Activated CD4-positive, alpha-beta T cell treated with anti-CD3 and anti-CD28 coated beads, Interleukin-2, amount 10 ng/mL, durations not matched to agents 7 days and 5 days (primary cell): Measurements from ENCODE around the gene SLC45A3. TPM values are rescaled to one million over a fixed set of nuclear protein-coding genes. Genes with fewer than 3 reads are reported as not detected.
A peak's percentile ranks its signal among the peaks of the same experiment; 100 is the strongest.

Source experiments
- CTCF ChIA-PET: fragments of 350-600 bp; sonication (Branson Sonifier 250); formaldehyde crosslinking; loops from one replicate; lab custom pipeline; 2021; ENCODE audit warnings: antibody characterized with exemption; lab: Charles Lee
- POLR2A ChIA-PET: fragments of 350-600 bp; sonication (Branson Sonifier 250); formaldehyde crosslinking; loops from one replicate; lab custom pipeline; 2021; ENCODE audit warnings: antibody characterized with exemption; lab: Charles Lee
- DNase-seq: peaks from one replicate; pipeline ENCODE4 v3.0.0-alpha.2; 2020
- H3K27ac Mint-ChIP-seq: one replicate; pipeline ENCODE4 v1.8.0; 2021; ENCODE audit warnings: mild to moderate bottlenecking, moderate library complexity, mixed read lengths
- H3K27me3 Mint-ChIP-seq: one replicate; pipeline ENCODE4 v1.8.0; 2021; ENCODE audit warnings: mixed read lengths
- H3K36me3 Mint-ChIP-seq: one replicate; pipeline ENCODE4 v1.8.0; 2021; ENCODE audit warnings: low read depth, mixed read lengths
- H3K4me1 Mint-ChIP-seq: one replicate; pipeline ENCODE4 v1.8.0; 2021; ENCODE audit warnings: mixed read lengths
- H3K4me3 Mint-ChIP-seq: one replicate; pipeline ENCODE4 v1.8.0; 2021; ENCODE audit warnings: mild to moderate bottlenecking, moderate library complexity, mixed read lengths
- H3K9me3 Mint-ChIP-seq: one replicate; pipeline ENCODE4 v1.8.0; 2021; ENCODE audit warnings: mixed read lengths
- total RNA-seq, 2 experiments: library from RNA; stranded (reverse); gene quantifications; one replicate each; pipeline ENCODE4 v1.2.3, GENCODE V29; 2021

The SLC45A3 gene
- total RNA-seq, 2 experiments from 2014 or later, result 0.08 TPM; not detected in 1

DNA sequence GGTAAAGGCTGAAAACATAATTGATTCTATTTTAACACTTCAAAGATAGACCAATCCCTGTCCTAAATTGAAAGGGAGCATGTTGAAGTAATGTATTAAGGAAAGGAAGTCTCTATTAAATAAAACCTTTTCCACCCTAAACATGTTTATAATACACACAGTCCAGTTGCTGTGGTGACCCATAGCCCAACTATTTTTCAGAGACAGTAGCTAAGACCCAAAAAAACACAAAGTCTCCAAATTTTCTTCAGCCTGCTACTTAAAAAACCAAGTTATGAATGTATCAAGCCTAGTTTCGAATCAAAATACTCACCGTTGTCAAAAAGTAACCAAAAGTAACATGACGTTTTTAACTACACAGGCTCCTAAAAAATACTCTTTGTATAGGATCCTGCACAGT is 50.1 kb downstream of the SLC45A3 start:
- Mint-ChIP-seq H3K27ac (peak overlapping the region; percentile 95), H3K27me3 (no peaks in the 10 kb centered on the region), H3K4me3 (peak overlapping the region; percentile 81), H3K36me3 (peaks cover 36% of the 10 kb centered on the region), H3K9me3 (no peaks in the 10 kb centered on the region), H3K4me1 (peaks cover 49% of the 10 kb centered on the region)
- ChIA-PET CTCF (interaction anchor here (1.0 to 7.8 kb wide), 5 partner anchors 12 to 106 kb away, joined by 3 to 105 read pairs (median 3); no protein-coding TSS in a partner anchor), POLR2A (interaction anchor here (0.9 to 1.1 kb wide), 2 partner anchors 25 to 31 kb away, joined by 3 read pairs; no protein-coding TSS in a partner anchor)
- DNase-seq, result no peak

DNA sequence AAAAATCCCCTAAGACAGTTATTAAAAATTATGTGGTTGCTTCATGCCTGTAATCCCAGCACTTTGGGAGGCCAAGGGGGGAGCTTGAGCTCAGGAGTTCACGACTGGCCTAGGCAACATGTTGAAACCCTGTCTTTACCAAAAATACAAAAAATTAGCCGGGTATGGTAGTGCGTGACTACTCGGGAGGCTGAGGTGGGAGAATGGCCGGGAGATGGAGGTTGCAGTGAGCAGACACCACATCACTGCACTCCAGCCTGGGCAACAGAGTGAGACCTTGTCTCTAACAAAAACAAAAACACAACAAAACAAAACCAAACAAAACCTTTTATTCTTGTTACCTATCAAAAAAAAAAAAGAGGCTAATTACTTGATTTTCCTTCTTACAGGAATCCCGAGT is 50.6 kb downstream of the SLC45A3 start:
- peaks cover 40% of the 10 kb centered on the region for H3K36me3 Mint-ChIP-seq
- CTCF ChIA-PET, result interaction anchor here (0.5 to 7.8 kb wide), 6 partner anchors 12 to 344 kb away, joined by 3 to 105 read pairs (median 3); no protein-coding TSS in a partner anchor
- H3K27ac Mint-ChIP-seq, result peak overlapping the region; percentile 95
- H3K27me3 Mint-ChIP-seq, result no peaks in the 10 kb centered on the region
- H3K9me3 Mint-ChIP-seq, result no peaks in the 10 kb centered on the region
- H3K4me3 Mint-ChIP-seq, result peak overlapping the region; percentile 81
- peaks cover 51% of the 10 kb centered on the region for H3K4me1 Mint-ChIP-seq
- POLR2A ChIA-PET, result no interaction called here
- peak; percentile 16 for DNase-seq

- CTCF ChIA-PET, result interaction anchor here (1.4 to 7.8 kb wide), 2 partner anchors 37 to 51 kb away, joined by 4 to 105 read pairs; no protein-coding TSS in a partner anchor
- no peaks in the 10 kb centered on the region for H3K27me3 Mint-ChIP-seq
- DNase-seq, result no peak
Observed at GRCh38 chr1:205627956-205628355, 52.4 kb downstream of the SLC45A3 start.

GRCh38 chr1:205626216-205626615 is 54.1 kb downstream of the SLC45A3 start:
- Mint-ChIP-seq H3K4me1 (peaks cover 48% of the 10 kb centered on the region), H3K27me3 (no peaks in the 10 kb centered on the region), H3K9me3 (no peaks in the 10 kb centered on the region), H3K4me3 (peak overlapping the region; percentile 12), H3K36me3 (peaks cover 54% of the 10 kb centered on the region), H3K27ac (peak overlapping the region; percentile 43)
- peak; percentile 7 for DNase-seq
- POLR2A ChIA-PET, result no interaction called here
- CTCF ChIA-PET, result no interaction called here

More at GRCh38 chr1:205627956-205628355, 52.4 kb downstream of the SLC45A3 start:
- Mint-ChIP-seq H3K27ac (peak overlapping the region; percentile 80), H3K4me1 (peaks cover 56% of the 10 kb centered on the region), H3K36me3 (peaks cover 47% of the 10 kb centered on the region), H3K9me3 (no peaks in the 10 kb centered on the region), H3K4me3 (no peak overlapping the region)
- POLR2A ChIA-PET, result interaction anchor here (0.5 kb wide), 1 partner anchor 55 kb away, joined by 4 read pairs; no protein-coding TSS in a partner anchor

DNA sequence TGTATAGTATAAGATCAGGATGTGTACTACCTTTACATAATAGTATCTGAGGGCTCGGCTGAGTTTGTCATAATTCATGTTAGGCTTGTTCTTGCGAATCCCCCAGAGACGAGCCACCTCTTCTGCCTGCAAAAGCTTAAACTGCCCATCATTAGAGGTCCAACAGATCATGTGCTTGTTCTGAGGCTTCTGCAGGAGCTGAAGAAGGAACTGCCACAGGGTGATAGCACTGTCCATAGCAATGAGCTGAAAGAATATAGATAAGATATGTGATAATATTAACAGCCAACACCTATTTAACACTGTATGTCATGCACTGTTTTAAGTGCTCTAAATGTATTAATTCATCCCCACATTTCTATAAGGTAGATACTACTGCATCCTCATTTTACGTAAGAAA is 56.7 kb downstream of the SLC45A3 start:
- peaks cover 48% of the 10 kb centered on the region for H3K4me1 Mint-ChIP-seq

GRCh38 chr1:205620269-205620668 is 60.0 kb downstream of the SLC45A3 start:
- H3K9me3 Mint-ChIP-seq, result no peaks in the 10 kb centered on the region
- no peak overlapping the region for H3K27ac Mint-ChIP-seq
- ChIA-PET POLR2A (no interaction called here), CTCF (interaction anchor here (1.6 to 4.1 kb wide), 3 partner anchors 12 to 39 kb away, joined by 5 to 15 read pairs (median 9); partner anchors contain the start of gene ELK4)
- peaks cover 27% of the 10 kb centered on the region for H3K4me1 Mint-ChIP-seq
- H3K27me3 Mint-ChIP-seq, result no peaks in the 10 kb centered on the region
- H3K4me3 Mint-ChIP-seq, result no peak overlapping the region
- no peak for DNase-seq
- H3K36me3 Mint-ChIP-seq, result peaks cover 51% of the 10 kb centered on the region

More for the DNA sequence above, 56.7 kb downstream of the SLC45A3 start:
- Mint-ChIP-seq H3K9me3 (no peaks in the 10 kb centered on the region), H3K4me3 (no peak overlapping the region), H3K36me3 (peaks cover 55% of the 10 kb centered on the region), H3K27me3 (no peaks in the 10 kb centered on the region), H3K27ac (no peak overlapping the region)
- DNase-seq, result no peak
- ChIA-PET POLR2A (no interaction called here), CTCF (interaction anchor here (1.1 to 4.1 kb wide), 4 partner anchors 9 to 36 kb away, joined by 3 to 15 read pairs (median 8); no protein-coding TSS in a partner anchor)

- Mint-ChIP-seq H3K4me3 (no peak overlapping the region), H3K27ac (no peak overlapping the region), H3K27me3 (no peaks in the 10 kb centered on the region), H3K4me1 (peaks cover 22% of the 10 kb centered on the region), H3K36me3 (peaks cover 54% of the 10 kb centered on the region), H3K9me3 (no peaks in the 10 kb centered on the region)
- no peak for DNase-seq
- POLR2A ChIA-PET, result no interaction called here
- CTCF ChIA-PET, result interaction anchor here (1.6 to 2.7 kb wide), 2 partner anchors 13 to 40 kb away, joined by 5 to 9 read pairs; partner anchors contain the start of gene ELK4
Observed at GRCh38 chr1:205619376-205619775, 60.9 kb downstream of the SLC45A3 start.

- no peak for DNase-seq
- peaks cover 60% of the 10 kb centered on the region for H3K36me3 Mint-ChIP-seq
- no peaks in the 10 kb centered on the region for H3K9me3 Mint-ChIP-seq
- no peak overlapping the region for H3K4me3 Mint-ChIP-seq
- H3K4me1 Mint-ChIP-seq, result peaks cover 33% of the 10 kb centered on the region
- CTCF ChIA-PET, result interaction anchor here (1.5 kb wide), 1 partner anchor 25 kb away, joined by 3 read pairs; no protein-coding TSS in a partner anchor
- H3K27me3 Mint-ChIP-seq, result no peaks in the 10 kb centered on the region
- no peak overlapping the region for H3K27ac Mint-ChIP-seq
- POLR2A ChIA-PET, result no interaction called here
Observed at GRCh38 chr1:205616563-205617293, 63.6 kb downstream of the SLC45A3 start.

- Mint-ChIP-seq H3K4me1 (peaks cover 41% of the 10 kb centered on the region), H3K27ac (no peak overlapping the region), H3K36me3 (peaks cover 64% of the 10 kb centered on the region), H3K9me3 (no peaks in the 10 kb centered on the region), H3K4me3 (no peak overlapping the region), H3K27me3 (no peaks in the 10 kb centered on the region)
- POLR2A ChIA-PET, result no interaction called here
- DNase-seq, result no peak
- CTCF ChIA-PET, result interaction anchor here (1.5 kb wide), 1 partner anchor 24 kb away, joined by 3 read pairs; no protein-coding TSS in a partner anchor
Observed at GRCh38 chr1:205615789-205616188, 64.5 kb downstream of the SLC45A3 start.

- no peak overlapping the region for H3K4me3 Mint-ChIP-seq
- no peak overlapping the region for H3K27ac Mint-ChIP-seq
- peaks cover 61% of the 10 kb centered on the region for H3K36me3 Mint-ChIP-seq
- peaks cover 51% of the 10 kb centered on the region for H3K4me1 Mint-ChIP-seq
- DNase-seq, result no peak
- ChIA-PET CTCF (interaction anchor here (0.8 to 1.6 kb wide), 3 partner anchors 9 to 22 kb away, joined by 3 to 4 read pairs (median 4); no protein-coding TSS in a partner anchor), POLR2A (no interaction called here)
- no peaks in the 10 kb centered on the region for H3K27me3 Mint-ChIP-seq
- no peaks in the 10 kb centered on the region for H3K9me3 Mint-ChIP-seq
Observed at GRCh38 chr1:205613854-205614412, 66.4 kb downstream of the SLC45A3 start.

DNA sequence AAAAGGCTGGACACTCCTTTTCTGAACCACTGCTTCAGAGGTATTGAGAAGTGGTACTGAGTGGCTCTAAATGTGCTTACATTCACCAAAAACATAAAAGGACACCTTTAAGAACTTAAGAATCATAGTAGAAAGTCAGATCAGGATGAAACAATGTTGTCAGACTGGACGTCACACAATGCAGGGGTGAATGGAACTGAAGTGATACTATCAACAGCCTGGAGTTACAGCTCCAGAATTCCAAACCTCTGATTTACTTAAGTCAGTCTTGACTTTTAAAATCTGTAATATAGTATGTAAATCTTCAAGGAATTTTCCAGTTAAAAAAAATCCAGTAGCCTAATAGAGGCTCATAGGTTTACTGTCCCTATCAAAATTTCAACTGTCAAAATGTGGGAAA is 67.8 kb downstream of the SLC45A3 start:
- peaks cover 68% of the 10 kb centered on the region for H3K36me3 Mint-ChIP-seq
- peaks cover 53% of the 10 kb centered on the region for H3K4me1 Mint-ChIP-seq
- no peak for DNase-seq
- no peaks in the 10 kb centered on the region for H3K9me3 Mint-ChIP-seq
- no peak overlapping the region for H3K4me3 Mint-ChIP-seq
- H3K27me3 Mint-ChIP-seq, result no peaks in the 10 kb centered on the region
- ChIA-PET POLR2A (no interaction called here), CTCF (interaction anchor here (1.6 kb wide), 1 partner anchor 21 kb away, joined by 4 read pairs; no protein-coding TSS in a partner anchor)
- H3K27ac Mint-ChIP-seq, result no peak overlapping the region

- POLR2A ChIA-PET, result no interaction called here
- Mint-ChIP-seq H3K36me3 (peaks cover 70% of the 10 kb centered on the region), H3K4me3 (no peak overlapping the region), H3K27me3 (no peaks in the 10 kb centered on the region), H3K27ac (no peak overlapping the region), H3K4me1 (peaks cover 53% of the 10 kb centered on the region), H3K9me3 (no peaks in the 10 kb centered on the region)
- no peak for DNase-seq
- CTCF ChIA-PET, result interaction anchor here (0.8 kb wide), 1 partner anchor 21 kb away, joined by 3 read pairs; no protein-coding TSS in a partner anchor
Observed at GRCh38 chr1:205612104-205612503, 68.2 kb downstream of the SLC45A3 start.
